H9 (cell line): ENCODE data around the gene TRAPPC2L. TPM values are rescaled to one million over a fixed set of nuclear protein-coding genes. Genes with fewer than 3 reads are reported as not detected.

Source experiments
- DNase-seq: peaks from one replicate; pipeline ENCODE4 v3.0.0-alpha.2; 2017
- H2AFZ ChIP-seq: one replicate; pipeline ENCODE4 v1.6.1; 2013; ENCODE audit warnings: mild to moderate bottlenecking, low read length, control low read depth, moderate library complexity
- H2AK5ac ChIP-seq: 2 replicates; pipeline ENCODE4 v1.6.1; 2013; ENCODE audit warnings: low read length, control low read depth, mixed read lengths; ENCODE audit not compliant: insufficient read length
- H2BK120ac ChIP-seq: one replicate; pipeline ENCODE4 v1.6.1; 2013; ENCODE audit warnings: low read depth, mild to moderate bottlenecking, low read length, control low read depth, inconsistent platforms; ENCODE audit not compliant: poor library complexity, severe bottlenecking
- H2BK12ac ChIP-seq: 2 replicates; pipeline ENCODE4 v1.6.1; 2013; ENCODE audit warnings: low read length, control low read depth, mixed read lengths, low read depth; ENCODE audit not compliant: insufficient read length
- H2BK15ac ChIP-seq: 2 replicates; pipeline ENCODE4 v1.6.1; 2013; ENCODE audit warnings: low read depth, low read length, control low read depth
- H2BK20ac ChIP-seq: one replicate; pipeline ENCODE4 v1.6.1; 2013; ENCODE audit warnings: low read depth, mild to moderate bottlenecking, low read length, control low read depth, inconsistent platforms; ENCODE audit not compliant: poor library complexity, severe bottlenecking
- H2BK5ac ChIP-seq: 2 replicates; pipeline ENCODE4 v1.6.1; 2013; ENCODE audit warnings: low read length, control low read depth, mixed read lengths; ENCODE audit not compliant: insufficient read length
- H3K14ac ChIP-seq: 2 replicates; pipeline ENCODE4 v1.6.1; 2013; ENCODE audit warnings: low read length, control low read depth; ENCODE audit not compliant: insufficient read depth
- H3K18ac ChIP-seq: 2 replicates; pipeline ENCODE4 v1.6.1; 2013; ENCODE audit warnings: low read depth, mild to moderate bottlenecking, mixed read lengths, low read length, control low read depth; ENCODE audit not compliant: insufficient read length
- H3K23ac ChIP-seq: 2 replicates; pipeline ENCODE4 v1.6.1; 2013; ENCODE audit warnings: low read length, control low read depth, mixed read lengths, low read depth; ENCODE audit not compliant: insufficient read length
- H3K23me2 ChIP-seq: 2 replicates; pipeline ENCODE4 v1.6.1; 2013; ENCODE audit warnings: low read depth, mild to moderate bottlenecking, mixed read lengths, low read length, control low read depth; ENCODE audit not compliant: insufficient read length, poor library complexity, severe bottlenecking
- H3K27ac ChIP-seq: 2 replicates; pipeline ENCODE4 v1.5.1; 2013; ENCODE audit warnings: low read length, control low read depth, mixed read lengths, low read depth; ENCODE audit not compliant: insufficient read length
- H3K27me3 ChIP-seq: 2 replicates; pipeline ENCODE4 v1.6.1; 2013; ENCODE audit warnings: low read length, control low read depth, inconsistent platforms; ENCODE audit not compliant: insufficient read depth
- H3K4ac ChIP-seq: 2 replicates; pipeline ENCODE4 v1.6.1; 2013; ENCODE audit warnings: low read depth, mild to moderate bottlenecking, control low read depth, inconsistent platforms, low read length, moderate library complexity
- H3K4me1 ChIP-seq: 2 replicates; pipeline ENCODE4 v1.6.1; 2013; ENCODE audit warnings: low read length, control low read depth, inconsistent platforms; ENCODE audit not compliant: insufficient read depth
- H3K4me2 ChIP-seq: 2 replicates; pipeline ENCODE4 v1.6.1; 2013; ENCODE audit warnings: low read length, control low read depth, mixed read lengths; ENCODE audit not compliant: insufficient read length, insufficient read depth
- H3K56ac ChIP-seq: 2 replicates; pipeline ENCODE4 v1.6.1; 2013; ENCODE audit warnings: low read depth, mild to moderate bottlenecking, mixed read lengths, low read length, control low read depth; ENCODE audit not compliant: insufficient read length
- H3K79me1 ChIP-seq: 2 replicates; pipeline ENCODE4 v1.6.1; 2013; ENCODE audit warnings: low read depth, mild to moderate bottlenecking, moderate library complexity, low read length, control low read depth, inconsistent platforms; ENCODE audit not compliant: insufficient read depth, poor library complexity, severe bottlenecking
- H3K79me2 ChIP-seq: 2 replicates; pipeline ENCODE4 v1.6.1; 2013; ENCODE audit warnings: low read length, control low read depth, inconsistent platforms; ENCODE audit not compliant: insufficient read depth
- H3K9ac ChIP-seq: 2 replicates; pipeline ENCODE4 v1.6.1; 2013; ENCODE audit warnings: low read length, control low read depth, mixed read lengths; ENCODE audit not compliant: insufficient read length; ENCODE audit errors: extremely low read depth
- H3K9me3 ChIP-seq: one replicate; pipeline ENCODE4 v1.6.1; 2013; ENCODE audit warnings: low read depth, low read length, inconsistent platforms; ENCODE audit not compliant: control insufficient read depth
- H3T11ph ChIP-seq: one replicate; pipeline ENCODE4 v1.6.1; 2013; ENCODE audit warnings: mild to moderate bottlenecking, low read length, control low read depth, inconsistent platforms
- H4K20me1 ChIP-seq: one replicate; pipeline ENCODE4 v1.6.1; 2013; ENCODE audit not compliant: control insufficient read depth, insufficient read length, insufficient read depth
- H4K5ac ChIP-seq: 2 replicates; pipeline ENCODE4 v1.6.1; 2013; ENCODE audit warnings: low read depth, mild to moderate bottlenecking, mixed read lengths, low read length, control low read depth; ENCODE audit not compliant: insufficient read length
- H4K8ac ChIP-seq: replicated peaks from 2 replicates; pipeline ENCODE4 v1.6.1; 2013; ENCODE audit warnings: low read length, control low read depth, mixed read lengths, low read depth; ENCODE audit not compliant: insufficient read length
- H4K91ac ChIP-seq: 2 replicates; pipeline ENCODE4 v1.6.1; 2013; ENCODE audit warnings: low read depth, mild to moderate bottlenecking, moderate library complexity, mixed read lengths, low read length, control low read depth; ENCODE audit not compliant: insufficient read length
- H3K27ac Mint-ChIP-seq, 3 experiments: 2 replicates in 2 of 3; 3 replicates in 1 of 3; pipeline ENCODE4 v1.8.0; 2020 to 2021; ENCODE audit warnings: mixed read lengths in 3 of 3, mild to moderate bottlenecking in 1 of 3, moderate library complexity in 1 of 3
- H3K27me3 Mint-ChIP-seq: 2 replicates; pipeline ENCODE4 v1.8.0; 2021; ENCODE audit warnings: low read depth, mild to moderate bottlenecking, moderate library complexity, mixed read lengths
- H3K36me3 Mint-ChIP-seq, 3 experiments: 2 replicates in 2 of 3; 3 replicates in 1 of 3; pipeline ENCODE4 v1.8.0; 2020 to 2021; ENCODE audit warnings: low read depth in 3 of 3, mixed read lengths in 3 of 3; ENCODE audit not compliant: insufficient read depth in 1 of 3
- H3K4me1 Mint-ChIP-seq, 2 experiments: 2 replicates each; pipeline ENCODE4 v1.8.0; 2020; ENCODE audit warnings: mixed read lengths in 2 of 2
- H3K4me3 Mint-ChIP-seq, 2 experiments: 2 replicates in 1 of 2; 3 replicates in 1 of 2; pipeline ENCODE4 v1.8.0; 2020 to 2021; ENCODE audit warnings: mild to moderate bottlenecking in 2 of 2, mixed read lengths in 2 of 2, moderate library complexity in 1 of 2
- H3K9me3 Mint-ChIP-seq, 2 experiments: 2 replicates in 1 of 2; 3 replicates in 1 of 2; pipeline ENCODE4 v1.8.0; 2020; ENCODE audit warnings: mild to moderate bottlenecking in 2 of 2, mixed read lengths in 2 of 2, moderate library complexity in 1 of 2
- CTCF ChIP-seq: fragments of 200-600 bp; sonication (generic); conservative IDR thresholded peaks from 3 replicates; pipeline ENCODE4 v1.8.0; 2021; ENCODE audit warnings: antibody characterized with exemption, mild to moderate bottlenecking
- WGBS: extraction: QIAGEN DNeasy Blood & Tissue Kit; methylation state at CpG from one replicate; pipeline ENCODE4 v1.1.7; 2013; ENCODE audit warnings: missing lambda C conversion rate, low lambda C conversion rate, mixed read lengths; ENCODE audit not compliant: insufficient read length; ENCODE audit errors: extremely low coverage; 5-methylcytosine and 5-hydroxymethylcytosine counted together
- total RNA-seq: library from RNA; stranded (reverse); gene quantifications from 2 replicates; pipeline ENCODE4 v1.2.1, GENCODE V29; 2021

TRAPPC2L gene
- total RNA-seq, 1 experiment from 2014 or later, result 90.3 TPM

DNA sequence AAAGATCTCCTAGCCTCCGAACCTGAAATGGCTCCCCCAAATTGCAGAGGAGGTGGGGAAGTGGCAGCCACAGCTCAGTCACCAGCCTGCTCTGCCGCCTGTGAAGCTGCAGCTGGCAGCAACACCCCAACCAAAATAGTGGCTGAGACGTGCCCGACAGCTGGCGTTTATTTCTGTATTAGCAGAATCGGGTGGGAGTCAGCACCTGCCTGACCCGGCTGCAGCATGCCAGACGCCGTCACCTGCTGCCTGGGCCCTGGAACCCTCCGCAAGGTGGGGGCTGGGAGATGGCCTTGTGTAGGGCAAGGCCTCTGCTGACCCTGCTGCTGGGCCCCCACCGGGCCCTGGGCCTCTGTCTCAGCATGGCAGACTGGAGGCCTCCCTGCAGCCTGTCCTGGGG is 27.0 kb downstream of the TRAPPC2L start:
- no peak overlapping the region for H3K56ac ChIP-seq
- H3K9ac ChIP-seq, result no peak overlapping the region
- DNase-seq, result no peak
- peaks cover 4% of the 10 kb centered on the region for H3K27me3 Mint-ChIP-seq
- no peak overlapping the region for H2BK12ac ChIP-seq
- no peak overlapping the region for H3K14ac ChIP-seq
- no peaks in the 10 kb centered on the region for H3K27me3 ChIP-seq
- no peaks in the 10 kb centered on the region for H3K79me2 ChIP-seq
- H3K4ac ChIP-seq, result no peak overlapping the region
- no peak overlapping the region for H3K23ac ChIP-seq
- no peak for TF ChIP-seq CTCF
- H3K23me2 ChIP-seq, result no peaks in the 10 kb centered on the region
- H3K27ac Mint-ChIP-seq, result no peak overlapping the region
- H3K4me2 ChIP-seq, result no peak overlapping the region
- no peak overlapping the region for H2BK20ac ChIP-seq
- H2AFZ ChIP-seq, result no peak overlapping the region
- no peaks in the 10 kb centered on the region for H4K20me1 ChIP-seq
- no peaks in the 10 kb centered on the region for H3K9me3 ChIP-seq
- H3K4me1 Mint-ChIP-seq, result peaks cover 0 to 11% of the 10 kb centered on the region in 2 experiments; a peak in 1 of 4 replicates
- no peak overlapping the region for H4K8ac ChIP-seq
- no peaks in the 10 kb centered on the region for H3K9me3 Mint-ChIP-seq
- H3T11ph ChIP-seq, result no peak overlapping the region
- no peak overlapping the region for H2AK5ac ChIP-seq
- H3K4me3 Mint-ChIP-seq, result no peak overlapping the region
- H2BK5ac ChIP-seq, result no peak overlapping the region
- no CpG with 5 or more reads among the region's 11 CpGs for WGBS
- no peaks in the 10 kb centered on the region for H3K79me1 ChIP-seq
- no peaks in the 10 kb centered on the region for H3K36me3 Mint-ChIP-seq
- no peak overlapping the region for H2BK120ac ChIP-seq
- no peak overlapping the region for H3K27ac ChIP-seq
- H3K18ac ChIP-seq, result no peak overlapping the region
- no peak overlapping the region for H2BK15ac ChIP-seq
- no peak overlapping the region for H4K5ac ChIP-seq
- no peak overlapping the region for H4K91ac ChIP-seq
- H3K4me1 ChIP-seq, result no peaks in the 10 kb centered on the region
